GM19452 (cell line): Measurements from ENCODE around the gene C9orf78.
A peak's percentile ranks its signal among the peaks of the same experiment; 100 is the strongest.

Experiments used
- ATAC-seq: cut with Tn5 transposase; IDR thresholded peaks from one replicate; pipeline ENCODE4 v1.9.1; 2021; ENCODE audit not compliant: unreplicated experiment

The C9orf78 gene, protein sequence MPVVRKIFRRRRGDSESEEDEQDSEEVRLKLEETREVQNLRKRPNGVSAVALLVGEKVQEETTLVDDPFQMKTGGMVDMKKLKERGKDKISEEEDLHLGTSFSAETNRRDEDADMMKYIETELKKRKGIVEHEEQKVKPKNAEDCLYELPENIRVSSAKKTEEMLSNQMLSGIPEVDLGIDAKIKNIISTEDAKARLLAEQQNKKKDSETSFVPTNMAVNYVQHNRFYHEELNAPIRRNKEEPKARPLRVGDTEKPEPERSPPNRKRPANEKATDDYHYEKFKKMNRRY

DNA sequence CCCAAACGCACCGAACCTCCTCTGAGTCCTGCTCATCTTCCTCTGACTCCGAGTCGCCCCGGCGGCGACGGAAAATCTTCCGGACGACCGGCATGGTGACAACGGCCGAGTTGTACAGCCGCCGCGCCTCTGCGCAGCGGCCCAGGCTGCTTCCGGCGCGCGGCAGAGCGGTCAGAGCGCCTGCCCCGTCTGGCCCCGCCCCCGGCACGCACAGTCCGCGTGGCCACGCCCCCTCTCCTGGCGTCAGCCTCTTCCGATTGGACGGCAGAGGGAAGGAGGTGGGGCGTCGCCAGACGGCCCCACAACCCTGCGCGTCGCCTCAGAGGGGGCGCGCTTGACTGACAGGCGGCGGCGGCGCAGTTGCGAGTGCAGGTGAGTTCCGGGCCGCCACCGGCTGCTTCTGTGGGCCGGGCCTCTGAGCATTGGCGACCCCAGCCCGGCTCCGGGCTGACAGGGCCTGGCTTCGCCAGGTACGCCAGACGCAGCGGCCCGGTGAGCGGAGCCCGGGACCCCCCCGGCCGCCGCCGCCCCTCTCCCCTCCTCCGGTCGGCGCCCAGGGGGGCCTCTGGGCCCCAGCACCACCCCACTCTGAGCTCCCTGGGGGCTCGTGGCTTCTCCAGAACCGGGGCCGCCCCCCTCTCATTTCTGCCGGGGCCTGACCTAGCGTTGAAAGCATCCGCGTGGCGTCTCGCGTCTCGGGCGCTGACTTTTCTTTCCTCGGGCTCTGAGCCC lies at the start of gene C9orf78, which contains the start of gene USP20:
C9orf78 (minus strand) TSS at position 148 of the 732 bp plus-strand sequence; CDS start at position 94, 54 bp downstream.
USP20 (plus strand) TSS at position 331 of the 732 bp plus-strand sequence. CDS start 17,098 bp downstream, outside the sequence.
- peak; percentile 91 for ATAC-seq

DNA sequence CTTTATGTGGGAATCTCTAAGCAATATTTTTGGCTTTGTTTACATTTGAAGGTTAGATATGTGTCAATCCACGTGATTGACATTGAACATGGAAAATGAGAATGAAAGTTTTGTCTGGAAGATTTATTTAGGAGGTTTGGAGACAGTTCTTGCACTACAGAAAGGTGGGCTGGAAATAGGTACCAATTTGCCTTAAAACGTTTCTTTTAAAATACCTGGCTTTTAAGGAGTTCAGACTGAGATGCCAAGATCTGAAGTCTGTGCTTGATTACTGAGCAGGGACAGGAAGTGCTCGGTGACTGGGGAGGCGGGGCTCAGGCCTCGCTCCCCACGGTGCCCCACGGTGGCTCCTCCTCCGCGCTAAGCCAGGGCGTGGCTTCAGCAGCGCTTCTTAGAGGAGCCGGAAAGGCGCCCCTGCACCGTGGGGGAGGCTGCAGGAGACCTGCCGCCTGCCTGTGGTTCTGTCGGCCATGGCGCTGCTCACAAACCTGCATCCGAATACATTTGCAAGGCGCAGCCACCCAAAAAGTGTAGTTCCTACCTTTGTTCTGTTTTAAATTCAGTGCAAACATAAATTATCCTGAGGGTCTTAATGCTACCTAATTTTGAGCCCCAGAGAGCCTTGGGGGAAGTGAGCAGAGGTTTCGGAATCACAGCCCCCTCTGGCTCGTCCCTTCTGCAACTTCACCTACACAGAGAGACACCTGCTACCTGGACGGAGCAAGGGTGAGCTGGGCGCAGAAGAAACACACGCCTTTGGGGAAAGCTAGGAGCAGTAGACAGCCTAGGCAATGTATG lies 49.3 kb upstream of the C9orf78 start:
- ATAC-seq, result peak; percentile 38

DNA sequence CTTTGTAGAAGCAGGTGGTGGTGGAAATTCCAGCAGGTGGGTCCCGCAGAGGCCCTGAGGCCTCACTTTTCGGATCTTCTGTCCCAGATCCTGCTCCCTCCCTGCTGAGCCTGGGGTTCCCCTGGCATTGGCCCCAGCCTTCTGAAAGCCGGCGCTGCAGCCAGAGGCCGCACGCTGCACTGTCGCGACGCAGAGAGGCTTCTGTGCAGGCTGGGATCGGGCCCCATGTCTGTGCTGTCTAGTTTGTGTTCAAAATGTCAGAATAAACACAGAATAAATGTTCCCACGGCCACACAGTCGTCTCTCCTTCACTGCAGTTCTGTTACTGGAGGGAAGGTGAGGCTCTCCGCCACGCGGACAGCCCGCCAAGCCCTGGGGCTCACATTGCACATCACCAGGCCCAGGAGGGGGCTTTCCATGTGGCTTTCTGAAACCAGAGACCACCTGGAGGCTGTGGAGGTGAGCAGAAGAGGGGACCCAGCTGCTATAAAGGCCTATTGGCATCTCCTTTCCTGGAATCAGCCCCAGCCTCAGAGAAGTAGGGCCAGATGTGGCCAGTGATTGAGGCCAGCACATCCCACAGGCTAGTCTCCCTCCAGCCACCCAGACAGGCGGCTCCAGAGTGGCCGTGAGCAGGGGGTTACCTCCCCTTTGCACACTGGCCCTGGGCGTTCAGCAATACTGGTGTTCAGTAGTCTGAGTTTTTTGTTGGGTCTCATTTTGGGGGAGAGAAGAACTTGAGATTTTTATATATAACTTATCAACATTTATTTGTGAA lies 46.7 kb upstream of the C9orf78 start:
- no peak for ATAC-seq

DNA sequence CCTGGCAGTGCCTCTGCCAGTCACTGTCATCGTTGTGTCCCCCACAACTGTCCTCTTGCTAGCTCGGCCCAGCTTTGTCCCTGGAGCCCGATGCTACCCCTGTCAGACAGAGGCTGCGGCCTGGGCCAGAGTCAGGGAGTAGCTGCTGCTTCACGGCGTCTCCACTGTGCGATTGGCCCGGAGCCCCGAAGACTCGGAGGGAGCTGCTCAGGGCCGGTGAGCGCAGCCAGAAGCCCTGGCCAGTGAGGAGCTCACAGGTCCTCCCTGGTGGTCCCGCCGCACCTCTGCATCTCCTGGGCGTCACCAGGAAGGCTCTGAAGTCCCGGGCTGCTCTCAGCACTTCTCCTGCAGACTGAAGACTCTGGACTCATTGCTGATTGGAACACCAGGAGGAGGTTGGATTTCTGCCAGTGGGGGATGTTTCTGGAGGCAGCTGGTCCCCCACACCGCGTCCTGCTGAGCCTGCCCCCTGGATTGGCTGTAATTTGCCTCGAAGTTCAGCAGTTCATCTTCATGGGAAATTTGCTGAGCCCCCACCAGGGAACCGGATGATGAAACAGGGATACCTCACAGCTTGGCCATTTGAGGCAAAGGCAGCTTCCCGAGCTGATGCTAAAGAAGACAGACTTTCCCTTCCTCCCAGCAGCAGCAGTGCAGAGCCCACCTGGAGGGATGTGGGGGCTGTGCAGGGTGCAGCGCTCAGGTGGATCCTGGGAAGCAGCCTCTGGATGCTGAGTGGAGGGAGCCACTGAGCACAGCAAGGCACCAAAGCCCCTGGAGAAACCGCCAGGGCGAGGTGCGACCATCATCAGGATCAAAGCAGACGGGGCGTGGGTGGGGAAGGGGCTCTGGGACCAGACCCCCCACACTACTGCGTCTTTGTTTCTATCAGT lies 45.8 kb upstream of the C9orf78 start:
- ATAC-seq, result no peak

DNA sequence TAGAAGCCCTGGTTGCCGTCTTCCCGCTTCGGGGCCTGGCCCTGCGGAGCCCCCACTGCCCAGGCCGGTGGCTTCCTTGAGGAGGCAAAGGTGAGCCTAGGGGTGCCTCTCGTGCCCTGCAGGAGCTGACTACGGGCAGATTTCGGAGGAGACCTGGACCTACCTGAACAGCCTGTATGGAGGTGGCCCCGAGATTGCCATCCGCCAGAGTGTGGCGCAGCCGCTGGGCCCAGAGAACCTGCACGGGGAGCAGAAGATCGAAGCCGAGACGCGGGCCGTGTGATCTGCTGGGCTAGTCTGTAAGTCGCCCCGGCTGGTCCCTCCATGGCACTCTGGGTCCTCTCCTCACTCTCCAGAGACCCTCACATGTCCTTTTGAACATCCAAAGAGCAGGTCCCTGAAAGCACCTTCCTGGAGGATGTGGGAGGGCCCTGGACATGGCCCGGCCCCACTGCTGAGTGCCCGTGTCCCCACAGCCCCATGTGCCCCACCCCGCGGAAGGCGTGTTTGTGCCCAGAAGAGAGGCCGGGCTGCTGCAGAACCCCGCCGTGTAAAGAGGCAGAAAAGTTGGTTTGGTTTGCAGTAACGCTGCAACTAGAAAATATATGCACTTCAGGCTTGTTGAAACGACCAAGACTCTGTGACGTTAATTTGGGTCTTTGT lies 45.0 kb upstream of the C9orf78 start:
- no peak for ATAC-seq

DNA sequence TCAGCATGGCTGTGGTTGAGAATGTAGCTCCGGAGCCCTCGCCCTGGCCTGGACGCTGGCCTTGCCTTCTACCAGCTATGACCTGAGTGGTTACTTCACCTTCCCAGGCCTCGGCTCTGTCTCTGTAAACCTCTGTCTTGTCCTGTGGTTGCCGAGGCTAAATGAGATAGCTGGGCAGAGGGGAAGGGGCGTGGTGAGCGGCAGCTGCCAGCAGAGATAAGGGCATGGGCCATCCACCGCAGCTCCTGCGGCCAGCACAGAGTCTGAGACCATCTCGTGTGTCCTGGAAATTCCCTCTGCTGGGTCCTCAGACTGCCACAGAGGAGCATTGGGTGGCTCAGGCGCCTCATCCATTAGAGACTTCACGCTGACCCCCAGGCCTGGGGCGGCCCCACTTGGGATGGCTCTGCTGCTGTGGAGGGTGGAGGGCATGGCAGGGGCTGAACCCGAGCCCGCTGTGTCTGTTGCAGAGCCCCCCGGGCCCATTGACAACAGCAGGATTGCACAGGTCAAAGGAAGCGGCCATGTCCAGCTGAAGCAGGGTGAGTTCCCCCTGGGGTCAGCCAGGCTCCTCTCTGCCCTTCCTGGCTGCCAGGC lies 44.1 kb upstream of the C9orf78 start:
- no peak for ATAC-seq

DNA sequence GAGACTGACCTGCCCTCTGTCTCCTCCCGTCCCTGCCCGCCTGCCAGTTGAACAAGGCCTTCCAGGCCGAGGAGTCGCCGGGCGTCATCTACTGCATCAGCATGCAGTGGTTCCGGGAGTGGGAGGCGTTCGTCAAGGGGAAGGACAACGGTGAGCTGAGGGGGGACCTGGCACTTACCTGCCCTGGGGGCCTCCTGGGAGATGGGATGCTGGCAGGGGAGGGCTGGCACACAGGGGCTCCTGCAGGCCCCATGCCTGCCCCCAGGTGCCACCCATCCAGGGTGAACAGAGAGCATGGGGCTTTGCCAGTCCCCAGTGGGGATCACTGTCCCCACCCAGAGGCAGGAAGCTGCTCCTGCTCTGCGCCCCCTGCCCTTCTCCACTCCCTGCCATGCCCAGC lies 43.2 kb upstream of the C9orf78 start:
- no peak for ATAC-seq

DNA sequence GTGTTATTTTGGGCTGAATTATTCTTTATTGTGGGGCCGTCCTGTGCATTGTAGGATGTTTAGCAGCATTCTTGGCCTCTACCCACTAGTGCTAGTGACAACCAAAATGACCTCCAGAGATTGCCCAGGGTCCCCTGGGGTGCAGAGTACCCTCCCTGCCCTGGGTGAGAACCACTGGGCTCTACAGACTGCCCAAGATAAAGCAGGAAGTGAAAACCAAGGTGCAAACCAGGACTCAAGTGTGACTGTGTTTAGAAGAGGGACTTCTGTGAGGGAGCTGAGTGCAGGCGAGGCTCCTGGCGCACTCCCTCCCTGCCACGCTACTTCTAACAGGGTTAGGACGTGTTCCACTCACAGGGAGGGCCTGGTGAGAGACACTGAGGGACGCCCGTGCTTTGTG lies 41.7 kb upstream of the C9orf78 start:
- ATAC-seq, result no peak

DNA sequence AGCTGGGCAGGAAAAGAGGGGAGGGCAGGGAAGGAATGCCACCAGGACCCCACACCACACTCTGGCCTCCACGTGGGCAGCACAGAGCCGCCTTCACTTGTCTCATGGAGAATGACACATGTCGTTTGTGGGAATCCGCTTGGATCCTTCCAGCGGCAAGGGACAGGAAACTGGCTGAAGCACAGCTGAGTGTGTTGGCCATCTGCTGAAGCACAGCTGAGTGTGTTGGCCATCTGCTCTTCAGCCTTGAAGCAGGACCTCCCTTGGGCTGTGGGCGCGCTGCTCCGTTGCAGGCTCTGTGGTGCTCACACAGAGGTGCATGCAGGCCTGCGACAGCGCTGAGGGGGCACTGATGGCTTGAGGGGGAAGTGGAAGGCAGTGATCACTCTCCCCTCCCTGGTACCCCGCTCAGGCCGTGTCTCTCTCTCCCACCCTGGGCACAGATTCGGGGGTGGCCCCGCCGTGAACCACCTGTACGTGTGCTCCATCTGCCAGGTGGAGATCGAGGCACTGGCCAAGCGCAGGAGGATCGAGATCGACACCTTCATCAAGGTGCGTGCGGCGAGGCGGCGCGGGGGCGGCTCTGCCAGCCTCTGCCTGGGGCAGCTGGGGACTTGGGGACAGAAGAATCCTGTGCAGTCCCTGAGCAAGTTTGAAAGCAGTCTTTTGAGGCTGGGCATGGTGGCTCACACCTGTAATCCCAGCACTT lies 40.8 kb upstream of the C9orf78 start:
- ATAC-seq, result no peak

DNA sequence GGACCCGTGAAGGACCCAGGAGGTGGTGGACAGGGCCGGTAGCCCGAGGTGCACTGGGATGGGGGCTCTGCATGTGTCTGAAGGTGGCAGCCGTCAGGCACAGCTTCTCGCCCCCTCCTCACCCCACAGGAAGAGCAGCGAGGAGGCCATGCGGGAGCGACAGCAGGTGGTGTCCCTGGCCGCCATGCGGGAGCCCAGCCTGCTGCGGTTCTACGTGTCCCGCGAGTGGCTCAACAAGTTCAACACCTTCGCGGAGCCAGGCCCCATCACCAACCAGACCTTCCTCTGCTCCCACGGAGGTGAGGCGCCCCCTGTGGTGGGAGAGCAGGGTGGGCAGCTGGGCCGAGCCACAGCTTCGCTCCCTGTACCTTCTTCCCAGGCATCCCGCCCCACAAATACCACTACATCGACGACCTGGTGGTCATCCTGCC lies 40.1 kb upstream of the C9orf78 start:
- ATAC-seq, result no peak

DNA sequence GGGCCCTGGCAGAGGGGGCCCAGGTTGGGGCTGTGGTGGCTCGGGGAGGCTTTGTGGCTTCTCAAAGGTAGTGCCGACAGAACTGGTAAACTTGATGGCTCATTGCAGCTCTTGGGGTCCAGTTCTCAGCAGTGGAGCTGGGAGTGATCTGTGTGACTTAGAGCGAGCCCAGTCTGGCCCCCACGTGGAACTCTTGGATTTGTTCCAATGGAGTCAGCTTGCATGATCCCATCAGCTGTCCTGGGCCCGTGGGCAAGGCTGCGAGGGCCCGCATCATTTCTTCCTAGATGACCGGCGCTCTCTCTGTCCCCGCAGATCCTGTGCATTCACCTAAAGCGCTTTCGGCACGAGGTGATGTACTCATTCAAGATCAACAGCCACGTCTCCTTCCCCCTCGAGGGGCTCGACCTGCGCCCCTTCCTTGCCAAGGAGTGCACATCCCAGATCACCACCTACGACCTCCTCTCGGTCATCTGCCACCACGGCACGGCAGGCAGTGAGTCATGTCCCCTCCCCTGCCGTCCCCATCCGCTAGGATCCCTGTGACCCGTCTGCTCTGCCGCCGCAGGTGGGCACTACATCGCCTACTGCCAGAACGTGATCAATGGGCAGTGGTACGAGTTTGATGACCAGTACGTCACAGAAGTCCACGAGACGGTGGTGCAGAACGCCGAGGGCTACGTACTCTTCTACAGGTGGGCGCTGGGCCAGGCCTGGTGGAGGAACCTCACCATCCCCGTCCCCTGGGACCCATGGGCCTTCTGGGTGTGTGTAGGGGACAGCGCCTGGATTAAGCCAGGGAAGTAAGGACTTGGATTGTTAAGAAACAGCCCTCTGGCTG lies 39.4 kb upstream of the C9orf78 start:
- ATAC-seq, result no peak

DNA sequence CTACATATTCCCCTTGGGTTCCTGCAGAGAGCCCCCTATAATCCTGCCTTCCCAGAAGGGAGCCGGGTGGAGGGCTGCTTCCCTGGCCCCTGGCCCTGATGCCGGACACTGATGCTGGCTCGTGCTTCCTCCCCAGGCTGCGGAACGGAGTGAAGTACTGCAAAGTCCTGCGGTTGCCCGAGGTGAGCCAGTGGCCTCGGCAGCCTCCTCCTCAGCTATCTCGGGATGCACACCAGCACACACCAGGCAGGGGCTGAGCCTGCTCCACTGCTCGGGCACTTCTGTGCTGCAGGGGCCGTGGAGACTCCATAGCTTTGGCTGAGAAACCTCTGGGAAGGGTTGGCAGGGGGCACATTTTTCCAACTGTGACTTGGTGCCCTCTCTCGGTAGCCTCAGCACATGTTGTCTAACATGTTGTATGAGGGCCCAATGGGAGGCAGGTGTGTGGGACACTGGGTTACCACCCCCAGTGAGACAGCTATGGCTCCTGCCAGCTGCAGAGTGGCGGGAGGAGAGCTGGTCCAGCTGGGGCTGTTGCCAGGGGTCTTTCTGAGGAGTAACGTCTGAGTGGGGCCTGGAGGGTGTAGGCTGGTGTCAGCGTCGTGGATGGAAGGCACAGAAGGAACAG lies 38.6 kb upstream of the C9orf78 start:
- no peak for ATAC-seq

DNA sequence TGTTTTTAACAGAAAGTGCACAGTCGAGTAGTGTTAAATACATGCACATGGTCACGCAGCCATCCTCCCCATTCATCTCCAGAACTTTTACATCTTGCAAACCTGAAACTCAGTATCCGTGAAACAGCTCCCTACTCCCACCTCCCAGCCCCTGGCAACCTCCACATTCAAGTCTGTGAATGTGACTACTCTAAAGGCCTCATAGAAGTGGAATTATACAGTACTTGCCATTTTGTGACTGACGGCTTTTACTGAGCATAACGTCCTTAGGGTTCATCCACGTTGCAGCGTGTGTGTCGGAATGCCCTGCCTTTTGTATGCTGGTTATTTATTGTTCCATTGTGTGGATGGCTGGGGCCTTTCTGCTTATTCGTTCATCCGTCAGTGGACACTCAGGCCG lies 36.0 kb upstream of the C9orf78 start:
- no peak for ATAC-seq

DNA sequence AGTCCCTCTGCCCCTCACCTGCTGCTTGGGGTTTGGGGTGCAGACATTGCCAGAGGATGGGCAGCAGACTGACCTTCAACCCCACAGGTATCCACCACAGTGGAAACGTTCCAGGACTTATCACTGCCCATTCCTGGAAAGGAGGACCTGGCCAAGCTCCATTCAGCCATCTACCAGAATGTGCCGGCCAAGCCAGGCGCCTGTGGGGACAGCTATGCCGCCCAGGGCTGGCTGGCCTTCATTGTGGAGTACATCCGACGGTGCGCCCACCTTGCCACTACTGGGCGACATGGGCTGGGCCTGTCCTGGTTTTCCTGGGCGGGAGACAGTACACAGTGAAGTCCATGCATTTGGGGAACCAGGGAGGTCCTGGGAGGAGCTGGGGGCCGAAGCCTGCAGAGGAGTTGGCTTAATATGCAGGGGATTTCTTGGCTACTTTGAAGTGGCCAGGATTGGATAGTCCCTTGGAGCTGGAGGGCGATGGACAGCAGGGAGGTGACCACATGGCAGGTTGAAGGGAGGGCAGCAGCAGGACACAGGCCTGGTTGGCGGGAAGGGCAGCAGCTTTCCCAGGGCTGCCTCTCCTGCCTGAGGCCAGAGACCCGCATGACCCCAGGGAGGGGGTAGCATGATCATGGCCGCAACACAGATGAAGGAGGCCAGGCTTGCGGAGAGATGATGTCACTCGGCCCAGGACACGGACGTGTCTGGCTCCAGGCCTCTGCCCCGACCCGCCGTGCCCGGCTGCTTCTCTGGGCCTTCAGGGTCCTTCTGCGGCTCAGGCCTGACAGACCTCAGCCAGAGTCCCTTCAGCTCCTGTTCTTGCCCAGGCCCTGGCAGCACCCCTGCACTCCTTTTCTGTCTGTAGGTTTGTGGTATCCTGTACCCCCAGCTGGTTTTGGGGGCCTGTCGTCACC lies 34.8 kb upstream of the C9orf78 start:
- no peak for ATAC-seq

DNA sequence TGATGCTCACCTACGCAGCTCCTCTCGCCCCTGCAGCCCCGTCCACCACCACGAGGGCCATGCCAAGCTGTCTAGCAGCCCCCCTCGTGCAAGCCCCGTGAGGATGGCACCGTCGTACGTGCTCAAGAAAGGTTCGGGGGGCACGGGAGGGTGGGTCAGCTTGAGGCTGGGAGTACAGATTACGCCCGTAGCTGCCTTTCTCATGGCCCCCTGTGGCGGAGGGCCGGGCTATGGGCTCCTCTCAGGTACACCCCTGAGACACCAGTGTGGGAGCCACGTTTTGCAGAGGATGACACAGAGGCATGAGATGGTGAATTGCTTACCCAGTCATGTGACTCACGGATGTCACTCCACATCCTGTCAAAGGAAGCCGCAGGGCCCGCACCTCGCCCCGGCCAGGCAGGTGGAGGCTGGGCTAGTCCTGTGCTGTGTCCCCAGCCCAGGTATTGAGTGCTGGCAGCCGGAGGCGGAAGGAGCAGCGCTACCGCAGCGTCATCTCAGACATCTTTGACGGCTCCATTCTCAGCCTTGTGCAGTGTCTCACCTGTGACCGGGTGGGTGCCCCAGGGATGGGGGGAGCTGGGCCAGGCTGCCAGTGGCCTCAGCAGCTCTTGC lies 33.9 kb upstream of the C9orf78 start:
- no peak for ATAC-seq
